ENCODE measurements around the gene ASXL1.
A peak's percentile ranks its signal among the peaks of the same experiment; 100 is the strongest.

The ASXL1 gene

GRCh38 chr20:32480371-32481241 lies 122.5 kb downstream of the ASXL1 start:
- DNase-seq (ENCODE audit: low spot score), result peak; percentile 22

- peak; percentile 14 for DNase-seq (ENCODE audit: low spot score)
These were observed 123.4 kb downstream of the ASXL1 start for GRCh38 chr20:32481311-32482142.

DNA sequence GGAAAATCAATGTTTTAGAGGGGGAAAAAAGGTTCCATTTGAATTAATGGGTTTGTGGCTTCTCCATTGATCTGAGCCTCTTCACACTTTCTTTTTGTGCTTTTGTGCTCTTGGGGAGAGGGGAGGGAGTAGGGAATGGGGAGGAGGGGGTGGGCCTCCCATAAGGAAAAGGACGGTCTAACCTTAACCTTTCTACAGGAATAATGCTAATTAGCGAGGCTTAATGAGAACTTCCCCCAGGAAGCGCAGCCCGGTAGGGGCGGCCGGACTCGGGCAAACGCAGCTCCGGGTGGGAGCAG lies 124.0 kb downstream of the ASXL1 start:
- DNase-seq (ENCODE audit: low spot score), result no peak

GRCh38 chr20:32482442-32483261 lies 124.5 kb downstream of the ASXL1 start:
- DNase-seq (ENCODE audit: low spot score), result peak; percentile 32

GRCh38 chr20:32483351-32484224 lies 125.5 kb downstream of the ASXL1 start:
- peak; percentile 69 for DNase-seq (ENCODE audit: low spot score)

DNA sequence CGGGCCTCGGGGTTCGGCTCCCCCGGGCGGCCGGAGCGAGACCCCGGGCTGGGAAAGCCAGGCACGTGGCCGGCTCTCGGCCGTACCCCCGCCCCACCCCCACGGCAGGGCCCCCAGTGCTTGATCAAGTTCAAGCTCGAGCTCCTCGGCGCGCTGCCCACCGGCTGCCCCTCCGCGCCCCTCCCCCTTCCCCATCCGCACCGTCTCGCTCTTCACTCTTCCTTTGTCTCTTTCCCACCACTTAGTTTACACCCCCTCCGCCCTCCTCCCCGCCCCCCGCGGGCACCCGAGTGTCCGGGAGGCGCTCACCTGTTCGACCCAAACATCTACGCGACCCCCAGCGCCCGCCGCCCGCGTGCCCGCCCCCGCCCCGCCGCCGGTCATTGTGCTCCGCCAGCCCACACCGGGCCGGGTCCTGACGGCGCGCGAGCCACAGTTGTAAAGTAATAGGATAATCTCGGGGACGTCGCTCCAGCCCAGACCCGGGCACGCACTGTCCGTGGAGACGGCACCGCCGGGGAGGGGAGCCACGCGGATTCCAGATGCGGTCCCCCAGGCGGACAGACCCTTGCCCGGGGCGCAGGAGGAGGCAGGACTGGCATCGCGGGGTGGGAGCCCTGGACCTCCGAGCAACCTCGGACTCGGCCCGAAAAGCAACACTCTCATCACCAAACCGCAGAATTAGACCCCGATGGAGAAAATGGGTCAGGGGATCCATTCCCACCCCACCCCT lies 126.3 kb downstream of the ASXL1 start:
- no peak for DNase-seq (ENCODE audit: low spot score)

DNA sequence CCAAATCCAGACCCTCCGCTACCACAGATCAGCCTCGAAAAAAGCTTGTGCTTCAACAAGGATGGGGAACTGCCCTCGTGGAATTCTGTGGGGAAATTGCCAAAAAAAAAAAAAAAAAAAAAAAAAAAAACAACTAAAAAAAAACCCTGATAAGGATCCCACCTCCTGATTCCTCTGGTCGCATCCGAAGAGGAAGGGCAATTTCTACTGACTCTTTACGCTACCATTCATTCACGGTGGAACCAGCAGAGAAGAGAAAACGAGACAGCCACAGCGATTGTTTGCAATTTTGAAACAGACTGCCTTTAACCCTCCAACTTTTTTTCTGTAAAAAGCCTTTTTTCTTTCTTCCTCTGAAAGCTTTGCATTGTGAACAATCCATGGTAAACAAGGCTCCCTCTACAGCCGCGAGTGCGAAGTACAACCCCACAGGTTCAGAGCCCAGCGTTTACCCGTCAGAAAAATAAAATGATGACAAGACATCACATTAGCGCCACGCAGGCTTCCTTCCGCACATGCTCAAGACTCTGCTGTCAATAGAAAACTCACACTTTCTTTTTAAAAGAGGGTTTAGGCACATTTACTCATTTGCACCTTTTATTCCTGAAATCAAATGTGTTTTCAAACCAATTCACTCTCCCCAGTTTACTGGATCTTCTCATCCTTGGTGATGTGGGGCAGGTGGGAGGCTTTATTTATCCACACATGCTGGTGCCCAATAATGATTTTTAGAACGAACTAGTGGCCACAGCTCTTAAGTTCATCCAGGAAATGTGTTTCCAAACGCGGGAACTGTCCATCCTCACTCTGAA lies 127.0 kb downstream of the ASXL1 start:
- DNase-seq (ENCODE audit: low spot score), result peak; percentile 98

- DNase-seq (ENCODE audit: low spot score), result no peak
These were observed 127.8 kb downstream of the ASXL1 start for GRCh38 chr20:32485770-32486478.

- DNase-seq (ENCODE audit: low spot score), result no peak
These were observed 129.2 kb downstream of the ASXL1 start for GRCh38 chr20:32487381-32487780.

- DNase-seq (ENCODE audit: low spot score), result no peak
These were observed 130.1 kb downstream of the ASXL1 start for GRCh38 chr20:32488066-32488838.

Data from pons (tissue), 1 donor.